ENCODE results near the gene THBS4. TPM values are rescaled to one million over a fixed set of nuclear protein-coding genes. Genes with fewer than 3 reads are reported as not detected.

THBS4 gene
- total and polyA plus RNA-seq, 4 donors = 0.08 to 0.28 (median 0.20) TPM

GRCh38 chr5:80002677-80003076 is 32.5 kb upstream of the THBS4 start:
- no peak overlapping the region for H3K9ac ChIP-seq (ENCODE audit: low read depth in 1 of 2, low read length in 2 of 2)
- no peaks in the 10 kb centered on the region for H3K4me1 ChIP-seq (ENCODE audit: control insufficient read depth in 4 of 4, insufficient read depth in 4 of 4, low read length in 3 of 4)
- H3K27ac ChIP-seq (ENCODE audit: low read depth in 1 of 2, low read length in 2 of 2) = no peak overlapping the region
- H3K27me3 ChIP-seq (ENCODE audit: control insufficient read depth in 4 of 4, insufficient read depth in 4 of 4, low read length in 3 of 4) = no peaks in the 10 kb centered on the region
- no peaks in the 10 kb centered on the region for H3K36me3 ChIP-seq (ENCODE audit: control insufficient read depth in 4 of 4, insufficient read depth in 3 of 4, low read depth in 1 of 4, low read length in 3 of 4)
- H3K9me3 ChIP-seq (ENCODE audit: control insufficient read depth in 4 of 4, low read length in 3 of 4) = no peaks in the 10 kb centered on the region
- H3K4me3 ChIP-seq (ENCODE audit: low read depth in 1 of 3, low read length in 3 of 3) = no peak overlapping the region
- DNase-seq (ENCODE audit: low spot score) = no peak
- TF ChIP-seq EGR1 (IDR thresholded peaks at IDR 0.05; ENCODE audit: low read depth in 2 of 2) (no peak), FOXA2 (IDR thresholded peaks at IDR 0.05) (no peak), NR2F2 (IDR thresholded peaks at IDR 0.05) (no peak), ATF3 (IDR thresholded peaks at IDR 0.05) (no peak), HNF4A (conservative IDR thresholded peaks at IDR 0.05) (no peak), JUND (IDR thresholded peaks at IDR 0.05) (no peak), MAX (IDR thresholded peaks at IDR 0.05) (no peak), CTCF (IDR thresholded peaks at IDR 0.05; ENCODE audit: low read depth, low read length, missing input control) (no peak), FOXA1 (IDR thresholded peaks at IDR 0.05) (no peak)
- 98% methylated on average over 1 of the region's 1 CpG for WGBS

- H3K27me3 ChIP-seq (ENCODE audit: control insufficient read depth in 4 of 4, insufficient read depth in 4 of 4, low read length in 3 of 4) = no peaks in the 10 kb centered on the region
- no peak for DNase-seq (ENCODE audit: low spot score)
- no peaks in the 10 kb centered on the region for H3K4me1 ChIP-seq (ENCODE audit: control insufficient read depth in 4 of 4, insufficient read depth in 4 of 4, low read length in 3 of 4)
- no peak overlapping the region for H3K4me3 ChIP-seq (ENCODE audit: low read depth in 1 of 3, low read length in 3 of 3)
- H3K27ac ChIP-seq (ENCODE audit: low read depth in 1 of 2, low read length in 2 of 2) = no peak overlapping the region
- no peak for TF ChIP-seq GABPA (IDR thresholded peaks at IDR 0.05 in 1 of 2, conservative IDR thresholded peaks at IDR 0.05 in 1 of 2)
- TF ChIP-seq FOXA1 (IDR thresholded peaks at IDR 0.05) = no peak
- no peak for TF ChIP-seq FOXA2 (IDR thresholded peaks at IDR 0.05)
- TF ChIP-seq EGR1 (IDR thresholded peaks at IDR 0.05; ENCODE audit: low read depth in 2 of 2) = no peak
- TF ChIP-seq NR2F2 (IDR thresholded peaks at IDR 0.05) = no peak
- no peak for TF ChIP-seq JUND (IDR thresholded peaks at IDR 0.05)
- no peaks in the 10 kb centered on the region for H3K9me3 ChIP-seq (ENCODE audit: control insufficient read depth in 4 of 4, low read length in 3 of 4)
- H3K36me3 ChIP-seq (ENCODE audit: control insufficient read depth in 4 of 4, insufficient read depth in 3 of 4, low read depth in 1 of 4, low read length in 3 of 4) = no peaks in the 10 kb centered on the region
- 82% methylated on average over 4 of the region's 4 CpGs for WGBS
- no peak overlapping the region for H3K9ac ChIP-seq (ENCODE audit: low read depth in 1 of 2, low read length in 2 of 2)
Observed at GRCh38 chr5:80008995-80009765, 26.0 kb upstream of the THBS4 start.

GRCh38 chr5:80010754-80011392 is 24.3 kb upstream of the THBS4 start:
- 75% methylated on average over 5 of the region's 5 CpGs for WGBS
- H3K27me3 ChIP-seq (ENCODE audit: control insufficient read depth in 4 of 4, insufficient read depth in 4 of 4, low read length in 3 of 4) = no peaks in the 10 kb centered on the region
- H3K36me3 ChIP-seq (ENCODE audit: control insufficient read depth in 4 of 4, insufficient read depth in 3 of 4, low read depth in 1 of 4, low read length in 3 of 4) = no peaks in the 10 kb centered on the region
- H3K9ac ChIP-seq (ENCODE audit: low read depth in 1 of 2, low read length in 2 of 2) = no peak overlapping the region
- no peak overlapping the region for H3K4me3 ChIP-seq (ENCODE audit: low read depth in 1 of 3, low read length in 3 of 3)
- no peak for DNase-seq (ENCODE audit: low spot score)
- H3K27ac ChIP-seq (ENCODE audit: low read depth in 1 of 2, low read length in 2 of 2) = no peak overlapping the region
- no peaks in the 10 kb centered on the region for H3K4me1 ChIP-seq (ENCODE audit: control insufficient read depth in 4 of 4, insufficient read depth in 4 of 4, low read length in 3 of 4)
- no peaks in the 10 kb centered on the region for H3K9me3 ChIP-seq (ENCODE audit: control insufficient read depth in 4 of 4, low read length in 3 of 4)
- TF ChIP-seq GABPA (IDR thresholded peaks at IDR 0.05 in 1 of 2, conservative IDR thresholded peaks at IDR 0.05 in 1 of 2) = no peak
- no peak for TF ChIP-seq HNF4G (IDR thresholded peaks at IDR 0.05)
- no peak for TF ChIP-seq MAX (IDR thresholded peaks at IDR 0.05)
- no peak for TF ChIP-seq TAF1 (conservative IDR thresholded peaks at IDR 0.05)
- no peak for TF ChIP-seq FOXA2 (IDR thresholded peaks at IDR 0.05)
- TF ChIP-seq RXRA (IDR thresholded peaks at IDR 0.05) = no peak
- TF ChIP-seq REST (IDR thresholded peaks at IDR 0.05) = no peak
- no peak for TF ChIP-seq JUND (IDR thresholded peaks at IDR 0.05)
- no peak for TF ChIP-seq YY1 (IDR thresholded peaks at IDR 0.05)
- no peak for TF ChIP-seq ZBTB33 (IDR thresholded peaks at IDR 0.05)
- TF ChIP-seq RAD21 (IDR thresholded peaks at IDR 0.05) = no peak
- no peak for TF ChIP-seq ATF3 (IDR thresholded peaks at IDR 0.05)
